Measurements from ENCODE around the gene HNRNPA1. TPM values are rescaled to one million over a fixed set of nuclear protein-coding genes. Genes with fewer than 3 reads are reported as not detected.

Gene HNRNPA1
- total and polyA plus RNA-seq, 9 of the 15 experiments (the other 6 are each of a cell fraction or from before 2014, with no cell fraction given), result 1,166 to 2,703 (median 1,815) TPM

DNA sequence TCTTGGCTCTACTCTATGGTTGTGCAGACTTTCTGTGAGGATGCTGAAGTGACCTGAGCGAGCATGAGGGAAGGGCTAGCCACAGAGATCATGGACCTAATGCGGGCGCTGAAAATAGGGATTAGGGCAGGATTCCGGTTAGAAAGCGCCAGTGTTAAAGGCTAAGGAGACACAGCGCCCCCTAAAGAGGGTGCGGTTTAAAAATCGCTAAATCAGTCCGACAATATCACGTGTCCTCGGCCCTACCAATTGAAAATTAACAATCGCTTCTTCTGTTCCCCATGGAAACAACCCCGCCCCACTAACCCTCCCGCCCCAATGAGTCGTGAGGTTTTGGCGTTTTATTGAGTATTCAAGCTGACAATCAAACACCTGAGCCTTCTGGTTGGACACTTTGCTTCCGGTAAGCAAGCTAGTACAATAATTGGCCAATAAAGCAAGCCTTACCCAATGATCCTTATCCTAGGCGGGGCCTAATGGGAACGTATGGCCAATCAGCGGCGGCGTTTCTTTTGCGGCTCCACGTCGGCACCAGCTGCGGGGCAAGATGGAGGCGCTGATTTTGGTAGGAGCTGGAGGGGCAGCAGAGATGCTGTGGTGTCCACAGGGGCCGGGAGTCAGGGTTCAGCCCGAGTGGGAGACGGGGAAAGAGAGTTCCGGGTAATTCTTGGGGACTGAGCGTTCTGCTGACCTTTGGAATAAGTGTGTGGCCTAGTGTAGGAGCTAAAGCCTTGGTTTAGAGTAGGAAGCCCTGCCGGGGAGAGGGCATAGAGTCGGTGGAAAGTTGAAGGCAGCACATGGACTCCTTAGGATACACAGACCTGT lies 44.3 kb downstream of the HNRNPA1 start, which contains the start of gene COPZ1 (continued):
- TF ChIP-seq, protein P1, sequence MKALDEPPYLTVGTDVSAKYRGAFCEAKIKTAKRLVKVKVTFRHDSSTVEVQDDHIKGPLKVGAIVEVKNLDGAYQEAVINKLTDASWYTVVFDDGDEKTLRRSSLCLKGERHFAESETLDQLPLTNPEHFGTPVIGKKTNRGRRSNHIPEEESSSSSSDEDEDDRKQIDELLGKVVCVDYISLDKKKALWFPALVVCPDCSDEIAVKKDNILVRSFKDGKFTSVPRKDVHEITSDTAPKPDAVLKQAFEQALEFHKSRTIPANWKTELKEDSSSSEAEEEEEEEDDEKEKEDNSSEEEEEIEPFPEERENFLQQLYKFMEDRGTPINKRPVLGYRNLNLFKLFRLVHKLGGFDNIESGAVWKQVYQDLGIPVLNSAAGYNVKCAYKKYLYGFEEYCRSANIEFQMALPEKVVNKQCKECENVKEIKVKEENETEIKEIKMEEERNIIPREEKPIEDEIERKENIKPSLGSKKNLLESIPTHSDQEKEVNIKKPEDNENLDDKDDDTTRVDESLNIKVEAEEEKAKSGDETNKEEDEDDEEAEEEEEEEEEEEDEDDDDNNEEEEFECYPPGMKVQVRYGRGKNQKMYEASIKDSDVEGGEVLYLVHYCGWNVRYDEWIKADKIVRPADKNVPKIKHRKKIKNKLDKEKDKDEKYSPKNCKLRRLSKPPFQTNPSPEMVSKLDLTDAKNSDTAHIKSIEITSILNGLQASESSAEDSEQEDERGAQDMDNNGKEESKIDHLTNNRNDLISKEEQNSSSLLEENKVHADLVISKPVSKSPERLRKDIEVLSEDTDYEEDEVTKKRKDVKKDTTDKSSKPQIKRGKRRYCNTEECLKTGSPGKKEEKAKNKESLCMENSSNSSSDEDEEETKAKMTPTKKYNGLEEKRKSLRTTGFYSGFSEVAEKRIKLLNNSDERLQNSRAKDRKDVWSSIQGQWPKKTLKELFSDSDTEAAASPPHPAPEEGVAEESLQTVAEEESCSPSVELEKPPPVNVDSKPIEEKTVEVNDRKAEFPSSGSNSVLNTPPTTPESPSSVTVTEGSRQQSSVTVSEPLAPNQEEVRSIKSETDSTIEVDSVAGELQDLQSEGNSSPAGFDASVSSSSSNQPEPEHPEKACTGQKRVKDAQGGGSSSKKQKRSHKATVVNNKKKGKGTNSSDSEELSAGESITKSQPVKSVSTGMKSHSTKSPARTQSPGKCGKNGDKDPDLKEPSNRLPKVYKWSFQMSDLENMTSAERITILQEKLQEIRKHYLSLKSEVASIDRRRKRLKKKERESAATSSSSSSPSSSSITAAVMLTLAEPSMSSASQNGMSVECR (CRISPR knock-in tag; IDR thresholded peaks at IDR 0.05), result peak; percentile 74
- TF ChIP-seq, protein P2, sequence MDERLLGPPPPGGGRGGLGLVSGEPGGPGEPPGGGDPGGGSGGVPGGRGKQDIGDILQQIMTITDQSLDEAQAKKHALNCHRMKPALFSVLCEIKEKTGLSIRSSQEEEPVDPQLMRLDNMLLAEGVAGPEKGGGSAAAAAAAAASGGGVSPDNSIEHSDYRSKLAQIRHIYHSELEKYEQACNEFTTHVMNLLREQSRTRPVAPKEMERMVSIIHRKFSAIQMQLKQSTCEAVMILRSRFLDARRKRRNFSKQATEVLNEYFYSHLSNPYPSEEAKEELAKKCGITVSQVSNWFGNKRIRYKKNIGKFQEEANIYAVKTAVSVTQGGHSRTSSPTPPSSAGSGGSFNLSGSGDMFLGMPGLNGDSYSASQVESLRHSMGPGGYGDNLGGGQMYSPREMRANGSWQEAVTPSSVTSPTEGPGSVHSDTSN (CRISPR knock-in tag; IDR thresholded peaks at IDR 0.05; ENCODE audit: low read depth), result no peak; the same call in 1 of the 2 replicates
- TF ChIP-seq, protein P2 (tag; conservative IDR thresholded peaks at IDR 0.05; ENCODE audit: low read depth), result peak; percentile 95
- TF ChIP-seq TAF1 (IDR thresholded peaks at IDR 0.05; ENCODE audit: control insufficient read depth, extremely low read depth, insufficient read depth, low read length, severe bottlenecking), result peak; percentile 98
- no peak for TF ChIP-seq NR3C1 (CRISPR knock-in tag; IDR thresholded peaks at IDR 0.05)
- peak; percentile 98 for TF ChIP-seq FOS (IDR thresholded peaks at IDR 0.05; ENCODE audit: extremely low read depth, insufficient read length)
- peak; percentile 55 for TF ChIP-seq NFIC (IDR thresholded peaks at IDR 0.05)
- peak in 1 of 2 experiments; percentile 68 for TF ChIP-seq MAZ (CRISPR knock-in tag; conservative IDR thresholded peaks at IDR 0.05 in 1 of 2, IDR thresholded peaks at IDR 0.05 in 1 of 2)
- TF ChIP-seq, protein P3, sequence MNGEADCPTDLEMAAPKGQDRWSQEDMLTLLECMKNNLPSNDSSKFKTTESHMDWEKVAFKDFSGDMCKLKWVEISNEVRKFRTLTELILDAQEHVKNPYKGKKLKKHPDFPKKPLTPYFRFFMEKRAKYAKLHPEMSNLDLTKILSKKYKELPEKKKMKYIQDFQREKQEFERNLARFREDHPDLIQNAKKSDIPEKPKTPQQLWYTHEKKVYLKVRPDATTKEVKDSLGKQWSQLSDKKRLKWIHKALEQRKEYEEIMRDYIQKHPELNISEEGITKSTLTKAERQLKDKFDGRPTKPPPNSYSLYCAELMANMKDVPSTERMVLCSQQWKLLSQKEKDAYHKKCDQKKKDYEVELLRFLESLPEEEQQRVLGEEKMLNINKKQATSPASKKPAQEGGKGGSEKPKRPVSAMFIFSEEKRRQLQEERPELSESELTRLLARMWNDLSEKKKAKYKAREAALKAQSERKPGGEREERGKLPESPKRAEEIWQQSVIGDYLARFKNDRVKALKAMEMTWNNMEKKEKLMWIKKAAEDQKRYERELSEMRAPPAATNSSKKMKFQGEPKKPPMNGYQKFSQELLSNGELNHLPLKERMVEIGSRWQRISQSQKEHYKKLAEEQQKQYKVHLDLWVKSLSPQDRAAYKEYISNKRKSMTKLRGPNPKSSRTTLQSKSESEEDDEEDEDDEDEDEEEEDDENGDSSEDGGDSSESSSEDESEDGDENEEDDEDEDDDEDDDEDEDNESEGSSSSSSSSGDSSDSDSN (IDR thresholded peaks at IDR 0.05; ENCODE audit: borderline replicate concordance in 1 of 2, low read depth in 2 of 2, low read length in 2 of 2), result peak; percentile 84 to 97
- TF ChIP-seq, protein P4, sequence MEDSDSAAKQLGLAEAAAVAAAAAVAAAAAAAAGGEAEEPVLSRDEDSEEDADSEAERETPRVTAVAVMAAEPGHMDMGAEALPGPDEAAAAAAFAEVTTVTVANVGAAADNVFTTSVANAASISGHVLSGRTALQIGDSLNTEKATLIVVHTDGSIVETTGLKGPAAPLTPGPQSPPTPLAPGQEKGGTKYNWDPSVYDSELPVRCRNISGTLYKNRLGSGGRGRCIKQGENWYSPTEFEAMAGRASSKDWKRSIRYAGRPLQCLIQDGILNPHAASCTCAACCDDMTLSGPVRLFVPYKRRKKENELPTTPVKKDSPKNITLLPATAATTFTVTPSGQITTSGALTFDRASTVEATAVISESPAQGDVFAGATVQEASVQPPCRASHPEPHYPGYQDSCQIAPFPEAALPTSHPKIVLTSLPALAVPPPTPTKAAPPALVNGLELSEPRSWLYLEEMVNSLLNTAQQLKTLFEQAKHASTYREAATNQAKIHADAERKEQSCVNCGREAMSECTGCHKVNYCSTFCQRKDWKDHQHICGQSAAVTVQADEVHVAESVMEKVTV (CRISPR knock-in tag; IDR thresholded peaks at IDR 0.05), result peak; percentile 91
- no peak for TF ChIP-seq ZNF764 (CRISPR knock-in tag; IDR thresholded peaks at IDR 0.05; ENCODE audit: low read depth)
- TF ChIP-seq SAFB2 (IDR thresholded peaks at IDR 0.05; ENCODE audit: borderline replicate concordance, low read depth, low read length, severe bottlenecking), result no peak
- TF ChIP-seq SIN3B (IDR thresholded peaks at IDR 0.05; ENCODE audit: low read depth), result peak; percentile 89
- no peak for TF ChIP-seq ZNF57 (CRISPR knock-in tag; IDR thresholded peaks at IDR 0.05)
- no peak for TF ChIP-seq FUS (optimal IDR thresholded peaks at IDR 0.05; ENCODE audit: low read depth, low read length)

Measured in K562 (cell line).